Ovary (tissue), 3 donors: ENCODE results near the gene CA10.

Experiments
- CTCF ChIP-seq, 3 donors: fragments of 450-650 bp in 2 of 3; fragments of 200-600 bp in 1 of 3; IDR thresholded peaks; one replicate each; pipeline versions ENCODE4 v1.5.1 to v1.8.0; 2016 to 2022; ENCODE audit warnings: antibody characterized with exemption in 3 of 3, mild to moderate bottlenecking in 1 of 3
- EP300 ChIP-seq: sonication (generic); formaldehyde crosslinking; IDR thresholded peaks from one replicate; pipeline ENCODE4 v1.6.1; 2017; ENCODE audit warnings: antibody characterized with exemption
- POLR2A ChIP-seq: fragments of 450-650 bp; IDR thresholded peaks from one replicate; pipeline ENCODE4 v1.6.1; 2017; ENCODE audit warnings: antibody characterized with exemption, mild to moderate bottlenecking, moderate library complexity
- donor health status: DM: no; HTN: no; CAD: no.

GRCh38 chr17:51676691-51677487, 481.6 kb downstream of the CA10 start:
- no peak for TF ChIP-seq CTCF (IDR thresholded peaks at IDR 0.05)
- no peak for TF ChIP-seq EP300
- no peak for TF ChIP-seq POLR2A
